ENCODE data around the gene WDR48. TPM values are rescaled to one million over a fixed set of nuclear protein-coding genes. Genes with fewer than 3 reads are reported as not detected.

The WDR48 gene
- total RNA-seq, 1 donor from 2014 or later: 58.9 TPM

- no peaks in the 10 kb centered on the region for H3K9me3 Mint-ChIP-seq
These were observed 73.3 kb downstream of the WDR48 start for GRCh38 chr3:39124876-39125840.

DNA sequence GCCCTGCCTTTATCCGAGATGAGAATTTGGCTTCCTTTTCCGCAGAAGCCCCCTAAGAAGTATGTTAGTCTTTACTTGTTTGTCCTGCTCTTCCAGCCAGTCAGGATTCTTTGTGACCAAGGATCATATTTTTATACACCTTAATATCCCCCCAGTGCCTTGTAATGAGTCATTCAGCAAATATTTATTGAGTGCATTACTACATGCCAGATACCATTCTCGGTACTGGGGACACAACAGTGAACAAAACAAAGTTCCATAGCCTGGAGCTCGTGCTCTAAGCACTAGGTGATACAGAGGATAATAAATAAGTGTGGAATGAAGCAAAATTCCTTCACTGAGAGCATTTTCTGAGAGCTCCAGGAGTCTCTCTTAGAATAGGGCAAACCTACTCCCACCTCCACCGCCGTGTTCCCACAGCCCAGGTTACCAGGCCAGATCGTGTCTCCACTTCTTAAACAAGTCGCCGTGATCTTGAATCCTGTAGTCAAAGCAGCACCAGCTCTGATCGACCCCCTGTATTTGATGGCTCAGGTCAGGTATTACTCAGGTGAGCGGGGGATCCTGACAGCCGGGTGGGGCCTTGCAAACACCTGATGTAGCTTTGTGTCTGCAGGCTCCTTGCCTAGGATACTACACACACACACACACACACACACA is 74.2 kb downstream of the WDR48 start:
- TF ChIP-seq CTCF (IDR thresholded peaks at IDR 0.05; ENCODE audit: unreplicated experiment): no peak
- Mint-ChIP-seq H3K27ac (peak overlapping the region; percentile 99), H3K27me3 (ENCODE audit: low read depth) (no peaks in the 10 kb centered on the region), H3K4me1 (peaks cover 45% of the 10 kb centered on the region), H3K9me3 (no peaks in the 10 kb centered on the region), H3K36me3 (peaks cover 1% of the 10 kb centered on the region), H3K4me3 (no peak overlapping the region)
- DNase-seq (ENCODE audit: low spot score in 2 of 2, unreplicated experiment in 2 of 2): no peak

More at GRCh38 chr3:39124876-39125840, 73.3 kb downstream of the WDR48 start:
- peaks cover 37% of the 10 kb centered on the region for H3K4me1 Mint-ChIP-seq
- no peak for DNase-seq (ENCODE audit: low spot score in 2 of 2, unreplicated experiment in 2 of 2)
- H3K36me3 Mint-ChIP-seq: peaks cover 1% of the 10 kb centered on the region
- H3K27ac Mint-ChIP-seq: peak overlapping the region; percentile 99
- H3K4me3 Mint-ChIP-seq: no peak overlapping the region
- no peak for TF ChIP-seq CTCF (IDR thresholded peaks at IDR 0.05; ENCODE audit: unreplicated experiment)
- no peaks in the 10 kb centered on the region for H3K27me3 Mint-ChIP-seq (ENCODE audit: low read depth)

DNA sequence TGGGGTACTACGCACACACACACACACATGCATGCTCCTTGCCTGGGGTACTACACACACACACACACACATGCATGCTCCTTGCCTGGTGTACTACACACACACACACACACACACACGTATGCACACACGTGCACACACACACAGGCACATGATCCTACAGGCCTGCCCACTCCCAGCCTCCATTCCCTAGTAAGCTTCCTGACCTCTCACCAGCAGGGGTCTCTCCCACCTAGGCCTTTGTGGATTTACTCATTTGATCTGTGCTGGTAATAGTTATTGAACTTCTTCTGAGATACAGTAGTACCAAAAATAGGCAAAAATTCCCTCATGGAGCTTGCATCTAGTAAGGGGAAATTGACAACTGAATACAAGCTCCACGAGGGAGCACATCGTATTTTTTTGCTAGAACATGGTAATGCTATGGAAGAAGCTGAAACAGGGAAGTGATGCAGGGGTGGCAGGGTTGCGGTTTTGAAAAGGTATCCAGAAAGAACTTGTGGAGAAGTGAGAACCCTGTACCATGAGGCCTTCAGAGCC is 74.8 kb downstream of the WDR48 start:
- Mint-ChIP-seq H3K27me3 (ENCODE audit: low read depth) (no peaks in the 10 kb centered on the region), H3K4me3 (no peak overlapping the region), H3K4me1 (peaks cover 50% of the 10 kb centered on the region), H3K27ac (peak overlapping the region; percentile 99), H3K9me3 (no peaks in the 10 kb centered on the region), H3K36me3 (peaks cover 1% of the 10 kb centered on the region)
- DNase-seq (ENCODE audit: low spot score in 2 of 2, unreplicated experiment in 2 of 2): no peak
- TF ChIP-seq CTCF (IDR thresholded peaks at IDR 0.05; ENCODE audit: unreplicated experiment): no peak

GRCh38 chr3:39127269-39127907 is 75.6 kb downstream of the WDR48 start:
- Mint-ChIP-seq H3K36me3 (no peaks in the 10 kb centered on the region), H3K27ac (peak overlapping the region; percentile 99), H3K9me3 (no peaks in the 10 kb centered on the region), H3K4me1 (peaks cover 55% of the 10 kb centered on the region), H3K4me3 (no peak overlapping the region), H3K27me3 (ENCODE audit: low read depth) (no peaks in the 10 kb centered on the region)
- no peak for TF ChIP-seq CTCF (IDR thresholded peaks at IDR 0.05; ENCODE audit: unreplicated experiment)
- no peak for DNase-seq (ENCODE audit: low spot score in 2 of 2, unreplicated experiment in 2 of 2)

DNA sequence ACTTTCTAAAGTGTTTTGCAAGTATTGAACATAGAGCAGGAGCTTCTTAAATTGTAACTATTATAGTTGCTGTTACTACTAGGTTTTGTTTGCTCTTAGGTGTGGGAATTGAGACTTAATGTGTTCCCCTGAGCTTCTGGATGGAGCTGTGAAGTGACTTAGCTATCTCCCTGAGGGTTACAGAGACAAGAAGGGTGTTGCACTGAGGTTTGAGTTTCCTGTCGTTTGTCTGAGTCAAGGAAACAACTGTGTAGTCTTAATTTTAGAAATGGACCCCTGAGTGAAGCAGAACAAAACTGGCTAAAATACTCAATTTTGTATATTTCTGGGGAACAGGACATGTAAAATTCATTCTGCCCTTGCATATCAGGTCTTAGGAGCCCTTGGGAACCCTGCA is 76.1 kb downstream of the WDR48 start:
- no peak for DNase-seq (ENCODE audit: low spot score in 2 of 2, unreplicated experiment in 2 of 2)
- Mint-ChIP-seq H3K4me3 (no peak overlapping the region), H3K27ac (no peak overlapping the region), H3K9me3 (no peaks in the 10 kb centered on the region), H3K4me1 (peaks cover 60% of the 10 kb centered on the region), H3K27me3 (ENCODE audit: low read depth) (no peaks in the 10 kb centered on the region), H3K36me3 (no peaks in the 10 kb centered on the region)
- TF ChIP-seq CTCF (IDR thresholded peaks at IDR 0.05; ENCODE audit: unreplicated experiment): no peak
